ENCODE results near the gene SRSF3.

DNA sequence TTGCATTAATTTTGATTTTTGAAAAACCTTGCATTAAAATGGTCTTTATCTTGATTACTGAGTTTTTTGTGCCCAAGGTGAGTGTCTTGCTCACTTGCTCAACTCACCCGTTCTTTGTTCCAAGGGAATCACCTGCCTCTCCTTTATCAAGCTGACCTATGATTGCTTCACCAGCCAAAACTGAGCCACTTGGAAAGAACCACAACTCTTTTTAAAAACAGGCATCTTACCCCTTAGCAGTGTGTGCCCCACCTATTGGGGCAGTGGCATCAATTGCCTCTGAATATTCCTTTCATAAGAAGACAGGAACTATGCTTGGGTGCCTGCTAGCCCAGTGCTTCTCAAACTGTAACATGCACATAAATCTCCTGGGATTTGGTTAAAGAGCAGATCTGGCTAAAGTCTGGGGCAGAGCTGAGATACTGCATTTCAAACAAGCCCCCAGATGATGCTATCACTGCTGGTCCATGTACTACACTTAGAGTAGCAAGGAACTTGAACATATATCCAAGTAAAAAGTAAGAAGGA lies 43.6 kb upstream of the SRSF3 start:
- TF ChIP-seq SMC3 (conservative IDR thresholded peaks at IDR 0.05; ENCODE audit: poor library complexity) (no peak), MXI1 (conservative IDR thresholded peaks at IDR 0.05; ENCODE audit: poor library complexity, severe bottlenecking) (no peak), EP300 (conservative IDR thresholded peaks at IDR 0.05; ENCODE audit: poor library complexity, severe bottlenecking) (no peak)
- TF ChIP-seq, protein P1, sequence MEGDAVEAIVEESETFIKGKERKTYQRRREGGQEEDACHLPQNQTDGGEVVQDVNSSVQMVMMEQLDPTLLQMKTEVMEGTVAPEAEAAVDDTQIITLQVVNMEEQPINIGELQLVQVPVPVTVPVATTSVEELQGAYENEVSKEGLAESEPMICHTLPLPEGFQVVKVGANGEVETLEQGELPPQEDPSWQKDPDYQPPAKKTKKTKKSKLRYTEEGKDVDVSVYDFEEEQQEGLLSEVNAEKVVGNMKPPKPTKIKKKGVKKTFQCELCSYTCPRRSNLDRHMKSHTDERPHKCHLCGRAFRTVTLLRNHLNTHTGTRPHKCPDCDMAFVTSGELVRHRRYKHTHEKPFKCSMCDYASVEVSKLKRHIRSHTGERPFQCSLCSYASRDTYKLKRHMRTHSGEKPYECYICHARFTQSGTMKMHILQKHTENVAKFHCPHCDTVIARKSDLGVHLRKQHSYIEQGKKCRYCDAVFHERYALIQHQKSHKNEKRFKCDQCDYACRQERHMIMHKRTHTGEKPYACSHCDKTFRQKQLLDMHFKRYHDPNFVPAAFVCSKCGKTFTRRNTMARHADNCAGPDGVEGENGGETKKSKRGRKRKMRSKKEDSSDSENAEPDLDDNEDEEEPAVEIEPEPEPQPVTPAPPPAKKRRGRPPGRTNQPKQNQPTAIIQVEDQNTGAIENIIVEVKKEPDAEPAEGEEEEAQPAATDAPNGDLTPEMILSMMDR (IDR thresholded peaks at IDR 0.05; ENCODE audit: poor library complexity, severe bottlenecking) = no peak
